Fibroblast of skin of right quadriceps (primary cell): ENCODE results near the gene ELMOD1.

ENCODE experiments used
- DNase-seq: peaks from one replicate; pipeline ENCODE4 v3.0.0-alpha.2; 2013

The ELMOD1 gene

DNA sequence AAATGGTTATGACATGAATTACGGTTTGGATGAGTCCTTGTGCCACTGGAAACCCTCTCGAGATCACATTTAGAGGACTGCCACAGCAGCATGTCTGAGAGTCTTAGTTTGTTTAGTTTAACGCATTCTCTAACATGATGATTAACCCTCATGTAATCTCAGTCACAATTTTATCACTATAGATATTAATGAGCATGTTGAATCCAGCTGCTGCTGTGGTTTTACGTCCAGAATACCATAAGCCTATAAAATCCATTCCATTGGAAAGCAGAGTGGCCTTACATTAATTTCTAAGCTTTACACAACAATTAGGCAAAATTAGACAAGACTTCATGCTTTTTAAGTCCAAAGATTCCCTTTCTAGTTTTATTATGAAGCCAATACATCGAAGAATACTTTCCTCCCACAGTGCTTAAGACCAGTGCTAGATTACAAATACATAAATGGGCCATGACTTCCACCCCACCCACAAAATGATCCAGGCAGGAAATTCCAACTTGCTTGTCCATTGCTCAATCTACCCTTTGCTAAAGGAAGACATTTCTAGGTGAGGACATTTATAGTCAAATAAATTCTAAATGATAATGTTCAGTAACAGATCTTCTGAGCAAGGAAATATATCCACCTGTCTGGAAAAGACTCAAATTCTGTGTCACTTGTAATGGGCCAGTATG lies 3.5 kb upstream of the ELMOD1 start:
- peak; percentile 80 for DNase-seq

DNA sequence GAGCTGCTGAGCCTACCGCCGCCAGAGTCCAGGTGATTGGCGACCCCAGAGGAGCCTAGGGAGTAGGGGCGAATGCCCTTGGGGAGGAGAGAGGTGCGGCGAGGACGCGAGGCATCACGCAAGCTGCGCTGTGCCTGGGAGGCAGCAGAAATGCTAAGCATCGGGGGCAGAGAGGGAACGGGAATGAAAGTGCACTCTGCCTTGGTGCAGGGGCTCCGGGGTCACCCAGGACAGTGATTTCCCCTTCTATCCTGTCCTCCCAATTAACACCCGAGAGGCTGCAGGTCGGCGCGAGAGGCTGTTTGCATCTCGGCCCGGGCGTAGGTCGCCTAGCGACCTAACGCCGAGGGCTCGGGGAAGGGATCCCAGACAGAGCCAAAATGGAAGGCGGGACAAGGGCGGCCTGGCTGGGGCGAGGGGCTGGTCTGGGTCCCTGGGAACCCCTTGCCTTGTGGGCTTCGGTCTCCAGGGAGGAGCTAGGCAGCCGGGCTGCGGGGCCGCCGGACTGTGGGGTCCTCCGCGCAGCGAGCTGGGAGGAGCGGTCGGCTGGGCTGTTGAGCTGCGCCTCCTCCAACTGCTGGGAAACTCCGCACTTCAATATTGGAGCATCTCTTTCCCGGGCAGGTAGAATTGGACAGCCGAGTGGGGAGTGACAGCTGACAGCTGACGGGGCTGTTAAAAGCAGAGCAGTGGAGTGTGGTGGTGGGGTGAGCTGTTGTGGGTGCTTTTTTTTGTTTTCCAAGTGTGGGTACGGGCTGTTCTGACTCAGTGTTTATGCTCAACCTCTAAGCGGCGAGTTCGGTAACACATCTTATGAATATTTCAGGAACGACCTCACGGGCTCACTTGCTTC lies 657 bp downstream of the ELMOD1 start:
- DNase-seq: no peak

GRCh38 chr11:107592231-107592590 lies 1.3 kb downstream of the ELMOD1 start:
- DNase-seq: no peak

- DNase-seq: peak; percentile 11
These were observed 1.9 kb downstream of the ELMOD1 start for GRCh38 chr11:107592813-107593212.

- DNase-seq: no peak
These were observed 3.0 kb downstream of the ELMOD1 start for GRCh38 chr11:107593951-107594350.

GRCh38 chr11:107594736-107595135 lies 3.8 kb downstream of the ELMOD1 start:
- no peak for DNase-seq

DNA sequence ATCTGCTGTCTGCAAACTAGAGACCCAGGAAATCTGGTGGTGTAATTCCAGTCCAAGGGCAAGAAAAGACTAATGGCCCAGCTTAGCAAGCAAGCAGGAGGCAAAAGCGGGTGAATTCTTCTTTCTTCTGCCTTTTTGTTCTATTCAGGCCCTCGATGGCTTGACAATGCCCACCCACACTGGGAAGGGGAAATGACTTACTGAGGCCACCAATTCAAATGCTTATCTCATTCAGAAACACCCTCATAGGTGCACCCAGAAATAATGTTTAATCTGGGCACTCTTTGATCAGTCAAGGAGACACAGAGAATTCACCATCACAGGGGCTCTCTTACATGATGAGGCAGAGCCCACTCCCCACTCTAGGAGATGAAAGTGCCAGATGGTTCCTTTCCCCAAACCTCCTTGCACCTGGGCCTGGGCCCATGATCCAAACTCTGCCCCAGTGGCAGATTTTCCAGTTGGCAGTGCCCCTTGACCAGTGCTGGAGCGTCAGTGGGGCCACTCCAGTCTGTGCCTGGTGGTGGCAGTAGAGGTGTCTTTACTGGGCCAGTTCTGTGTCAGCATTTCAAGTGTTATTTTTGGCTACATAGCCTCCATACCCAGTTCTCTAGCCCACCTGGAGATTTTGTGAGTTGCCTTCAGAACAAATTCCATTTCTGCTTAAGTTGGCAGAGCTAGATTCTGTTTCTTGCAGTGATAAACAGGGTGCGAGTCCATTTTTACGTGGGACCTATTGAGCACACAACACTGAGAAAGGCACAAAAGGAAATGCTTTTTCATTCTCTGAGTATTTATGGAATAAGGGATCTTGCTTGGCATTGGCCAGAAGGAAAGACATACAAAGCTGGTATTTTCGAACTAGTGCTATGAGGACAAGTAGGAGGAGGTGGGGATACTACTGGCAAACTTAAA lies 7.5 kb downstream of the ELMOD1 start:
- no peak for DNase-seq

GRCh38 chr11:107605061-107606006 lies 14.4 kb downstream of the ELMOD1 start:
- DNase-seq: no peak

DNA sequence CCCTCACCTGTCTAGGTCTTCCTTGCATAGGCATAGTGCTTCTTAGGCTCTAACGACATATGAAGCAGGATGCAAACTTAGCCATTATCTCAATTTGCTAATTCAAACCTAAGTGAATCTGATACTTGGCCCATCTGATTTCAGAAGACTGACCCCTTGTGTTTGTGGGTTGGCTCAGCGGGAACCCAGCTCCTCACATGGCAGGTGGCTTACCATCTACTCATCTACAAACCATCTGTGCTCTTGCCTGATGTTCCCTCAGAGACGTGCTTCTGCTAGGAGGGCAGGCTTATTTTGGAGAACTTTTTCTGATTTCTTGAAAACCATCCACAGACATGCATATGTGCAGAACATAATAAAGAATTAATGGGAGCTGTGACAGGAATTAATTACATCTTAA lies 15.2 kb downstream of the ELMOD1 start:
- no peak for DNase-seq

GRCh38 chr11:107608809-107609208 lies 17.9 kb downstream of the ELMOD1 start:
- DNase-seq: no peak

DNA sequence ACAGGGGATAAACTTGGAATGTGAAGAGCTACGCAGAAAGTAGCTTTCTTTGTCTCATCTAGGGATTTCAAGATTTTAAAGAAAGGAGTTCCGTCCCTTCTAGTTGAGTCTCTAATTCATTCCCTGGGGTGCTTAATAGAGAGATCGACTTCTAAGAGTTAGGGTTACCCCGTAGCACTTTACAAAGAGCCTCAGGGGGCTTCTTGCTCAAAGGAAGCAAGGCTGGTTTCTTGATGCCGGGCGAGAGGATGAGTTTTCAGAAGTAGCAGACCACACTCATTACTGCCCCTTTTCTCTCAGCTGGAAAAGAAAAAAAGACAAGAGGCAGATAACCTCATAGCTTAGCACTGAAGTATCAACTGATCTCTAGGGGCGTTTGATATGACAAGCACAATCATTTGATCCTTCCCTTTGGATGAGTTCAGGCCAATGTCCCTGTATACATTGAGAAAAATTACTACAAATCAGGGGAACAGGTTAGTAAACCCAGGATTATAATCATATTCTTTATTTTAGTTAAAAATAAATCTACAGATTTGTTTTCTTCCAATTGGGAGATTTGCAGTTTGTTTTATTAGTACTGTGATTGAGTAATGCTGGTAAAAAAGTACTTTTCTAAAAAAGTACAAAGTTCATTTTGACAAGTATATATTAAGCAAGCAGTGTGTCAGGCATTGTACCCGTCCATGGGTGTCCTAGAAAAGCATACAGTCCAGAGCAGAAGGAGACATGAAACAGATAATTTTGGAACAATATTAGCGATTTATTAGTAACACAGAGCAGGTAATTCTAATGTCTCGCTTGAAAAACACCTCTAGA lies 18.7 kb downstream of the ELMOD1 start:
- DNase-seq: no peak

- no peak for DNase-seq
These were observed 21.5 kb downstream of the ELMOD1 start for GRCh38 chr11:107612445-107612844.

- DNase-seq: no peak
These were observed 29.0 kb downstream of the ELMOD1 start for GRCh38 chr11:107619926-107620325.

DNA sequence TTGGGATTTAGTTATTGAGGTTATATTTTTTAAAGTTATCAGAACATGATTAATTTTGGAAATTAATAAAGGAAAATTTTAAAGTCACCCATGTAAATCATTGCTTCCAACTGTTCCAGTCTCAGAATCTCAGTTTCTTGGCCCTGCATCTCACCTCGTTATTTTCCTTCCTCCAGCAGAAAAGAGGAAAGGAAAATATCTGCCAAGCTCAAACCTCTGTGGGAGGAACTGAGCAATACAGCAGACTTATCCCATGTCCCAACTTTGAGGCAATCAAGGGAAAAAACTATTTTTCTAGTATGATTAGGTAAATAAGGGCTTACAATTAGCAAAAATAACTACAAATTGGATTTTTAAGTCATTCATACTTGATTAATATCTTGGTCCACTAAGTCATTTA lies 30.1 kb downstream of the ELMOD1 start:
- DNase-seq: no peak

GRCh38 chr11:107623183-107623582 lies 32.2 kb downstream of the ELMOD1 start:
- DNase-seq: no peak

- DNase-seq: no peak
These were observed 34.2 kb downstream of the ELMOD1 start for GRCh38 chr11:107624983-107625684.

- no peak for DNase-seq
These were observed 34.7 kb downstream of the ELMOD1 start for GRCh38 chr11:107625685-107625989.

DNA sequence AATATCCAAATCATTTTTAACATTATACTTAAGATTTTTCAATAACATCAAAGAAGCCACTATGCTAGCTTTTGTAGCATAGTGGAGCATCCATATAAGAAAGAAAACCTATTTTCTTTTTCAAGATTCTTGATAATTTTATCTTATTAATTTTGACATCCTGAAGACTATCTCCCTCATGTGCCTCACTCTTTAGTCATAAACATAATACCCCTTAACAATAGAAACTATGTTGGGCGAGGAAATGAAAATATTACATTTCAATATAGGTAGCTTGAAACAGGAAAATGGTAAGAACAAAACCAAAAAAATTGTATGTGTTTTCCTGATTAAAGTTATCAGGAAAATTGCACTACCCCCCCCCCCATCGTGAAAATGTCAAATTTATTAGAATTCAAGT lies 40.1 kb downstream of the ELMOD1 start:
- DNase-seq: no peak

DNA sequence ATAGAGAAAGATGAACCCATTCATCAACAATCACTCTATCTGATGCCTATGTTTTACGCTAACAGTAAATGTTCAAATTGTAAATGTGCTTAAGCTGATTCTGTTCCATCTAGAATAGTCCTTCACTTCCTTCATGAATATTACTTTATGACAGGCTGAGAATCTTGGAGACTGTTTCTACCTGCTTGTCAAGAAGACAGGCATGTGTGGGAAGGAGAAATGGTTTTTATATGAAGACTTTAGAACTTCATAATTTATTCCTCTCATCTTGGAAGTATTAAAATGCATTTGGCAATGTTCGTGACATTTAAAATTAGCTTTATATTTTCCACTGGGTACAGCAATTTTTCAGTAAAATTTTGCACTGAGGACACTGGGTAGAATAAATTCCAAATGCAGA lies 41.0 kb downstream of the ELMOD1 start:
- DNase-seq: no peak

DNA sequence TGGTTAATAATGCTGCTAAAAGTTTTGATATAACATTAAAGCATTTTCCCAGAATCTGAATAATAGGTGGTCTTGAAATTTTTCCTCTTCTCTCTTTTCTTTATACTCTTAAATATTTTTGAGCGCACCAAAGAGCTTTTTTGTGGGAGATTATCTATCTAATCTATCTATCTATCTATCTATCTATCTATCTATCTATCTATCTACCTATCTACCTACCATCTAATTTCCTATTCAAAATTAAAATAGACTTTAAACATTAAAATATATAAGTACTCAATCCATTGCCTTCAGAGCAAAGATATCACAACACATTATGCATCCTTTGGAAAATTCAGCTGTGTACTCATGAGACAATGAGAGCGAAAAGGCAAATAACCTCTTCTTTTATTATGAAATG lies 55.8 kb downstream of the ELMOD1 start:
- no peak for DNase-seq

- DNase-seq: no peak
These were observed 57.3 kb downstream of the ELMOD1 start for GRCh38 chr11:107648242-107648641.
